Left kidney (tissue), 2 donors: ENCODE data around the gene RUFY3. TPM values are rescaled to one million over a fixed set of nuclear protein-coding genes. Genes with fewer than 3 reads are reported as not detected.
"Not testable (repeated sequence)": the region's sequence is repeated elsewhere in the genome, so short reads cannot be mapped to it uniquely, and the experiment has no call there.

Experiments used
- DNase-seq: peaks from one replicate; pipeline ENCODE4 v3.0.0-alpha.2; 2013
- polyA plus RNA-seq: library from polyadenylated mRNA; unstranded; fragments of 120-200 nt; gene quantifications from one replicate; pipeline ENCODE4 v1.2.1, GENCODE V29; 2013; ENCODE audit not compliant: insufficient read length

Gene RUFY3
- polyA plus RNA-seq, 1 donor: 212 TPM

DNA sequence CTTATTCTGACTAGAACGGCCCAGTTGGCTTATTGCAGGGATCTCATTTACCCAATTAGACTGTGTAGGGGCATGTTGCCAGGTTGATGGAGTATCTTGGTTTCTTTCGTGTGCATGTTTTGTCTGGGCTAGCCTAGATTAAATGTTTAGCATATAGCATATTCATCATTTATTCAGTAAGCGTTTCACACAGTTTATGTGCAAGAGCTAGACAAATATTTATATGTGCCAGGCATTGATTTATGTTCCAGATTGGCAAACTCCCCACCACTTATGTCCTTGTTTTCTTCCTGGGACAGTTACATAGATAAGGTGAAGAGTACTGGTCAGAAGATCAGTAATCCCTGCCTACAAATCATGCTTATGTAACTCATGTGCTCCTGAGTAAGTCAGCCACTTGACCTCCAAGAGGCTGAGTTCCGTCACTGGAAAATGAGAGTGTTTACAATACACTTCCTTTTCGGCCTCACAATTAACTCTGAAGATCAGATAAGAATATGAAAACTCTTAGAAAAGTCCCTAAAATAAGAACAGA lies 57.2 kb downstream of the RUFY3 start:
- no peak for DNase-seq

DNA sequence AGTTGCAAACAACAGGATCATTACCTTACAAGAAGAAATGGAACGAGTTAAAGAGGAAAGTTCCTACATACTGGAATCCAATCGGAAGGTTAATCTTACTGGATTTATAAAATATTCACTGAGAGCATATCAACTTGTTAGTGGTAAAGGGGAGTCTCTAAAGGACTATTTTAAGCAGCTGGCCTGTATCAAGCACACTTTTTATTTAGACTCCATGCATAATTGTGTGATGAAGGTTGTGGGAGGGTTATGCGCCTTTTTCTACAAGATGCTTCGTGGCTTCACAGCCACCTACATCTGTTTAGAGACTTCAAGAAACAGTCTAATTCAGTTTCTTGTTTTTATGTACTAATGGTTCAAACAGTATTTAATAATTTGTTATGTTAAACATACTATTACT lies 61.3 kb downstream of the RUFY3 start:
- no peak for DNase-seq

DNA sequence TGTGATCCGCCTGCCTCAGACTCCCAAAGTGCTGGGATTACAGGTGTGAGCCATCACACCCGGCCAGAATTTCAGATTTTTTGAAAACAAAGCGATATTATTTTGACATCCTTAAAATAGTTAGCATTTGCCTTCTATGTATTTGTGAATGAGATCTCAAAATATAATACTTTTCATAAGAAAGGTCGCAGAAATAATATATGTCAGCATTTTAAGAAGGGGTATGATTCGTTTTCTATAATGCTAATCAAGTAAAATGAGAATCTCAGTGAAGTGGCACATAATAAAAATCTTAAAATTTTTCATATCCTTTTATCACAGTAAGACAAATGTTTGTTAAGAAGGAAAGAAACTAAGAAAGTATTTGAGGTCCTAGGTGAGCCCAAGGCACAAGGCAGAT lies 65.7 kb downstream of the RUFY3 start:
- DNase-seq: no peak

DNA sequence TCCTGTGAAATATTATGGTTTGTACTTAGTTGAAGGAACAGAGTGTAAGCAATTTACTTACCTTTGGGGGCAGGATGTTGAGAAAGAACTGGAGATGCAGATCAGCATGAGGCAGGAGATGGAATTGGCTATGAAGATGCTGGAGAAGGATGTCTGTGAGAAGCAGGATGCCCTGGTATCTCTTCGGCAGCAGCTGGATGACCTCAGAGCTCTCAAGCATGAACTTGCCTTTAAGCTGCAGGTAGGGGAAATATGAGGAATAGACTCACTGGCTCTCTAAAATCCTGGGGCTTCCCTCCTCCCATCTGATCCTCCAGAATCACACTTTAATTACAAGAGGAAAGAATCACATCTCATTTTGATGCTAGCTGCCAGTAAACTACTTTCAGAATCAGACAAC lies 67.0 kb downstream of the RUFY3 start:
- DNase-seq: no peak

DNA sequence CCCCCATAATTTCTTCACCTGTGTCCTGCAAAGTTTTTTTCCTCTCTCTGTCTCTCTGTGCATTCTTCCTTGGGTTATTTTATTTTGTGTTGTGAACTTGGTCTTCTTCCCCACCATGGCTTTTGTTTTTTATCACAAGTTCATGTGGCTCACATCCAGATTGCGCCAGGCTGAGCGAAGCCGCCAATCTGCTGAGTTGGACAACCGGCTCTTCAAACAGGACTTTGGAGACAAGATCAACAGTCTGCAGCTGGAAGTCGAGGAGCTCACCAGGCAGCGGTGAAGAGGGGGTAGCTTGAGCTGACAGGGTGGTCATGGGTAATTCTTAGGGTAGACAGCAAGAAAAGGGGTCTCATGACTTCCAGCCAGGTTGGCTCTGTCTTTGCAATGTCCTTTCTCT lies 71.9 kb downstream of the RUFY3 start:
- no peak for DNase-seq

DNA sequence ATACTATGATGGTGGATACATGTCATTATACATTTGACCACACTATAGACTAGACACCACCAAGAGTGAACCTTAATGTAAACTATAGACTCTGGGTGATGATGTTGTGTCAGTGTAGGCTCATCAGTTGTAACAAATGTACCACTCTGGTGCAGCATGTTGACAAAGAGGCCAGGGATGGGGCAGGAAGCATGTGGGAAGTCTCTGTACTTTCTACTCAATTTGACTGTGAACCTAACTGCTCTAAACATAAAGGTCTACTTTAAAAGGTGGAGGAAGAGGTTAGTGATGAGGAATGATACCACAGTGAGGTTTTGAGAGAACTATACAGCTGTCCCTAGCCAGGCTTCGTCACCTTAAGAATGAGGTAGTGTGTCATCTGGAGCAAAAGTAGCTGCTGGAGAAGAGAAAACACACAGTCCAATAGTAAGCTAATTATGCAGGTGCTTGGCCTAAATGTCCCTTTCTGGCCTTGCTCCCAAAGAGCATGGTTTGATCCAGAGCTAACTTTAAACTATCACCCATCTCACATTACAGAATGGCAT lies 79.6 kb downstream of the RUFY3 start:
- no peak for DNase-seq

DNA sequence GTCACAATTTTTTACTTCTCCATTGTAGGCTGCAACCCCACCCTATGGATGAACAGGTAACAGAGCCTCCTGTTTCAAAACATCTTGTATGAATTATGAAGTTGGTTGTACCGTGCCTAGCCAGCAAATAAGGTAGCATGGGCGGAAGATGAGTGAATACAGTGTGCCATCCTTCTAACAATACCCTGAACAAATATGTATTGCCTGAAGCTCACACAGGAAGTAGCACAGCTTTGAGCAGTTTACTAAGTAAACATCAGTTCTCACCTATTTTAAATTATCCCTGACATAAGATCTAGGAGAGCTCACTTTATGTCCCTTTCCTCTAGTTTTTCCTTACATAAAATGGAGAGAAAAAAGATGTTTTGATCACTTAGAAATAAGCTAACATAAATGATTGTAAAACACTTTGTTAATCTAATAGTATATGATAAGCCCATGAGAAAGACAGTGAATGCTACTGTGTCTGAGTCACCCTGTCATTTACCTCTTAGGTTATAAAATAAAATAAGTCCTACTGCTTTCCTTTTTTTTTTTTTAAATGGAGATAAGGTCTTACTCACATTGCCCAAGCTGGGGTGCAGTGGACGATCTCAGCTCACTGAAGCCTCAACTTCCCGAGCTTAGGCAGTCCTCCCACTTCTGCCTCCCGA lies 81.3 kb downstream of the RUFY3 start:
- no peak for DNase-seq

DNA sequence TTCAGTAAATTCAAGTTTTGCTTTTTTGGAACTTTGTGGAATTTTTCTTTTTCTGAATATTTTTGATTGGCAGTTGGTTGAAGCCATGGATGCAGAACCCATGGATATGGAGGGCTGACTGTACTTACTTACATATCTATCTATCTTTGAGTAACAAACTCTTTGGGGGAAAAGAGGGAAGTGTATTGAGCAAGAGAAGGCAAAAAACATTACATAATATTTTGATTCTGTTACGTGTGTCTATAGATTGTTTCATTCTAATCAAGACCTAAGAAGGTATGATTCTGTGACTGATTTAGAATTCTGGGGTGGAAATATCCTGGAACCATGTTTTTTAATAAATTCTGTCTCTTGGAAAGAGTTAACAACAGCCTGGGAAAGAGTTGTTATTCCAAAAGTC lies 86.4 kb downstream of the RUFY3 start:
- no peak for DNase-seq

DNA sequence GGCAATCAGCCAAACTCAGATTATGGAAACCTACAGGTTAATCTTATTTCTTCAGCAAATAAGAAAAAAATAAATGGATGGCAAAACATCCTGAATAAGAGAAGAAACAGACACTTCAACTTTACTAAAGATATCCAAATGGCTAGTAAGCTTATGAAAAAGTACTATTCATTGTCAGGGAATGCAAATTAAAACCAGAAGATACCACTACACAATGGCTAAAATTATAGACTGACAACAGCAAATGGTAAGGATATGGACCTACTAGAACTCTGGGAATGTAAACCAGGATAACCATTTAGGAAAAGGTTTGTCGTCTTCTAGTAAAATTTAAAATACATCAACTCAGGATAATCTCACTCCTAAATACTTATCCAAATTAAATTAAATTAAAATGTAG lies 93.6 kb downstream of the RUFY3 start:
- DNase-seq: no peak

DNA sequence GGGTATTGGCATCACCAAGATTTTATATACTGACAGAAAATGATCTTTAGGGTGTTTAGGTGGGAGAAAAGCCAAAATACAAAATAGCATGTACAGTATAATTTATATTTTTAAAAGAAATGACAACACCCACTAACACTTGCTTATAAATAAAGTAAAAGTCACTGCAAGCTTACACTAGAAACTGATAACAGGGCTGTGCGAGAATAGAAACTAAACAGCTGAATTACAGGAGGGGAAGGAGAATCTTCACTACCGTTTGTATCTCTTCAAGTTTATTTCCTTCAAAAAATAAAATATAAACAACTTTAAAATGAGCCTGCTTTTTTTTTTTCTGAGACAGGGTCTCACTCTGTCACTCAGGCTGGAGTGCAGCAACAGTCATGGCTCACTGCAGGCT lies 95.1 kb downstream of the RUFY3 start:
- DNase-seq: no peak

DNA sequence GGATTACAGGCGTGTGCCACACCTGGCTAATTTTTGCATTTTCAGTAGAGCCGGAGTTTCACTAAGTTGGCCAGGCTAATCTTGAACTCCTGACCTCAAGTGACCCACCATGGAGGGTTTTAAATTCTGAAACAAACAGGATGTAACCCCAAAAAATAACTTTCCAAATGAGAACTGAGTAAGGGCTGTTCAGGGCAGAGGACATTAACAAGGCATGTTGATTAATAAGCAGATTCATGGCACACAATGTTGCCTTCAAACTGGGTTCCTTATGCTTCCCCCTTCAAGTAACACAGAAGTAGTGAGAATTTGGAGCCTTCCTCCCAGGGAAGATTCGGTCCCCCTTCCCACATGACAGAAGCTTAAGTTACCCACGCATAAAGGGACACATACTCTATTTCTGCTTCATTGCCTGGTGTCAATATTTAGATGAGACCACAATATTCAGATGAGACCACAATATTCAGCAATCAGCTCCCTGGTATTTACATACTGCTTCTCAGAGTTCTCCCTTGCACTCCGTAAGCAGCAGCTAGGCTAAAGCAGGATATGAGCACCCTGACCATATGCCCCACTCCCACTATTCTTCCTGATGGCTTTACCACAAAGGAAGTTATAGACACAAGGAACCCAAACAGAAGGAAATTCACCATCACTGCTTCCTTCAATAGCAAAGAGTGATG lies 96.5 kb downstream of the RUFY3 start:
- no peak for DNase-seq

DNA sequence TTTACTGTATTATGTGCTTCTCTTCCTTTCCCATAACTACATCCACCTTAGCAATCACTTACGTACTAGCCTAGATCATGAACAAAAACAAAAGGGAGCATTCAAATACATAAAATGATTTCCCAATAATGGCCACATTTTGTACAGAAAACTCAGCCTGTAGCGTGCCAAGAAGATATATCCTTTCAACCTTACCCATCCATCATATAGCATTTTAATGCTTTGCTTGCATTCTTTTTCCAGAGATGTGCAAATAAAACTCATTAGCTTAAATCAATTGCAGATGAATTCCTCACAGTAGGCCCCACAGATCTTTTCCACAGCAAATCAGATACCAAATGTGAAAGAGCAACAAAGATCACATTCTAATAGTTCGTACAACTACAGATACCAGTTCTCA lies 97.2 kb downstream of the RUFY3 start:
- no peak for DNase-seq

DNA sequence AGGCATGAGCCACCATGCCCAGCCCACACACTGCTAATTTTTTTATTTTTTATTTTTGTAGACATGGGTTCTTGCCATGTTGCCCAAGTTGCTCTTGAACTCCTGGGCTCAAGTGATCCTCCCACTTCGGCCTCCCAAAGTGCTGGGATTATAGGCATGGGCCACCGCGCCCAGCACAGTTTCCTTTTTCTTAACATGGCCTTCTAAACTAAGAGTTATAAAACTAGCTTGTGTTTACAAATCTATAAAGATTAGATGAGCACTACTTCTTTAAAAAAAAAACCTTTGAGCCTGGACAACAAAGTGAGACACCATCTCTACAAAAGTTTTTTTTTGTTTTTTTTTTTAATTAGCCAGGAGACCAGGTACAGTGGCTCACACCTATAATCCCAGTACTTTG lies 107.3 kb downstream of the RUFY3 start:
- no peak for DNase-seq

DNA sequence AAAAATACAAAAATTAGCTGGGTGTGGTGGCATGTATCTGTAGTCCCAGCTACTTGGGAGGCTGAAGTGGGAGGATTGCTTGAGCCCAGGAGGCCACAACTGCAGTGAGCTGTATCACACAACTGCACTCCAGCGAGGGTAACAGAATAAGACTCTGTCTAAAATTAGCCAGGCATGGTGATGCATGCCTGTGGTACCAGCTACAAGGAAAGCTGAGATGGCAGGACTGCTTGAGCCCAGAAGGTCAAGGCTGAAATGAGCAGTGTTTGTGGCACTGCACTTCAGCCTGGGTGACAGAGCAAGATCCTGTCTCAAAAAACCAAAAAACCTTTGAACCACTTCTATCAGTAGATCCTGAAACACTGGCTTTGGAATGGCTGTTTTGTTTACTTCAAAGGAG lies 107.7 kb downstream of the RUFY3 start:
- DNase-seq: no peak

DNA sequence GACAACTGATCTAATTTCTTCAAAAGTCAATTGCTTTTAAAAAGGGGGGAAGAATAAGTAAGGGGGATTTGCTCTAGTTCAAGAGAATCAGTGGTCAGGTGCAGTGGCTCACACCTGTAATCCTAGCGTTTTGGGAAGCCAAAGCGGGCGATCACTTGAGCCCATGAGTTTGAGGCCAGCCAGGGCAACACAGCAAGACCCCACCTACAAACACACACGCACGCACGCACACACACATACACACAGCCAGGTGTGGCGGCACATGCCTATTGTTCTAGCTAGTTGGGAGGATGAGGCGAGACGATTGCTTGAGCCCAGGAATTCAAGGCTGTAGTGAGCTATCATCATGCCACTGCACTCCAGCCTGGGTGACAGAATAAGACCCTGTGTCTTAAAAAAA lies 108.3 kb downstream of the RUFY3 start:
- DNase-seq: no peak

DNA sequence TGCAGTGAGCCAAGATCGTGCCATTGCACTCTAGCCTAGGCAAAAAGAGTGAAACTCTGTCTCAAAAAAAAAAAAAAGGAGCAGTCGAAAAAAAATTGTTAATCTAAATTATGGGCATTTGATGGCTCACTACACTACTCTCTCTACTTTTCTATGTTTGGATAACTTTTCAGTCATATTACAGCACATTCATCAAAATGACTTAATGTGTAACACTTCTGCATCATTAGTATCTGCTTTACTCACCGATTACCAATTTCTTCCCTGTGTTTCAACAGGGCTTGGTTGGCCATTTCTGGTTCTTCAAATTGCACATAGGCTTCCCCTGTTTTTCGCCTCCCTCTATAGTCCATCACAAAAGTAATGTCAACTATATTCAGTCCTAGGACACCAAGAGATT lies 109.5 kb downstream of the RUFY3 start:
- DNase-seq: no peak

DNA sequence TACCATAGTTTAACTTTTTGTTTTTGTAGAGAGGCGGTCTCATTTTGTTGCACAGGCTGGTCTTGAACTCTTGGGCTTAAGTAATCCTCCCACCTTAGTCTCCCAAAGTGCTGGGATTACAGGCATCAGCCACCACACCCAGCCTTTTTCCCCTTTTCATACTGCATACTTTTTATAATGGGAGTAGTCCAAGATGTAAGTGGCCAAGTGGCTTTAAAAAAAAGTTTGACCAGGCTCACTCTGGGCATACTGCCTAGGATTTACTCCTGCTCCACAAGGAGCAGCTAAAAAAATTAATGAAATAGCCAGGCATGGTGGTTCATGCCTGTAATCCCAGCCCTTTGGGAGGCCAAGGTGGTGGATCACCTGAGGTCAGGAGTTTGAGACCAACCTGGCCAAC lies 111.9 kb downstream of the RUFY3 start:
- no peak for DNase-seq

DNA sequence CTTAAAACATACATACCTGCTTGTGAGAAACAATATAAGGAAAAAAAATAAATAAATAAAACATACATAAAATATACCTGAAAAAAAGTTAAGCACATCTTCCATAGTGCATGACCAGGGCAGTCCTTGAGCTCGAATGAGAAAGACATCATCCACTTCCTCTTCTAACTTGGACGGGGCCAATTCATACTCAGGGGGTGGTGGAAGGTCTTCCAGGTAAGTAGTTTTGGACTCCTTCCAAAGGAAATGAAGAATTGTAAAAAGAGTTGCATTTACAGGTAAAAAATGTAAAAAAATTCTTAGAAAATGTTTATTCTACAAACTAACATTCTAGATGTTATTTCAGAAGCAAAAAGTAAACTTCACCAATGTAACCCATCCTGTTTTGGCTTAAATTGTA lies 114.3 kb downstream of the RUFY3 start:
- DNase-seq: no peak

DNA sequence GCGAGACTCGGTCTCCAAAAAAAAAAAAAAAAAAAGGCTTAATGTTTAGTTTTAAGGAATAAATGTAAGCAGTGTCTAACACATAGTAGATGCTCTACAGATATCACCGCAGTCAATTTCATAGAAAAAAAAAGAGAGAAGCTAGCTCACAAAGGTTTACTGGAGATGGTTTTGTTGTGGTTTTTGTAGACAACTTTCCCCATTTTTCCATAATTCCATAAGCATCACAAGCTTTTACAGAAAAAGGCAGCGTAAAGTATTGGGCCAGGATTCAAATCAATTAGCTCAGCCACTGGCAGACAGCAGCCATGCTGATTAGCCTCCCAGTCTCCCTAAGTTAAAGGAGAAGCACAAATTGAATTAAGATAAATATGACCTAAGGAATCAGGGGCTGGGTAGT lies 116.4 kb downstream of the RUFY3 start:
- peak; percentile 14 for DNase-seq

DNA sequence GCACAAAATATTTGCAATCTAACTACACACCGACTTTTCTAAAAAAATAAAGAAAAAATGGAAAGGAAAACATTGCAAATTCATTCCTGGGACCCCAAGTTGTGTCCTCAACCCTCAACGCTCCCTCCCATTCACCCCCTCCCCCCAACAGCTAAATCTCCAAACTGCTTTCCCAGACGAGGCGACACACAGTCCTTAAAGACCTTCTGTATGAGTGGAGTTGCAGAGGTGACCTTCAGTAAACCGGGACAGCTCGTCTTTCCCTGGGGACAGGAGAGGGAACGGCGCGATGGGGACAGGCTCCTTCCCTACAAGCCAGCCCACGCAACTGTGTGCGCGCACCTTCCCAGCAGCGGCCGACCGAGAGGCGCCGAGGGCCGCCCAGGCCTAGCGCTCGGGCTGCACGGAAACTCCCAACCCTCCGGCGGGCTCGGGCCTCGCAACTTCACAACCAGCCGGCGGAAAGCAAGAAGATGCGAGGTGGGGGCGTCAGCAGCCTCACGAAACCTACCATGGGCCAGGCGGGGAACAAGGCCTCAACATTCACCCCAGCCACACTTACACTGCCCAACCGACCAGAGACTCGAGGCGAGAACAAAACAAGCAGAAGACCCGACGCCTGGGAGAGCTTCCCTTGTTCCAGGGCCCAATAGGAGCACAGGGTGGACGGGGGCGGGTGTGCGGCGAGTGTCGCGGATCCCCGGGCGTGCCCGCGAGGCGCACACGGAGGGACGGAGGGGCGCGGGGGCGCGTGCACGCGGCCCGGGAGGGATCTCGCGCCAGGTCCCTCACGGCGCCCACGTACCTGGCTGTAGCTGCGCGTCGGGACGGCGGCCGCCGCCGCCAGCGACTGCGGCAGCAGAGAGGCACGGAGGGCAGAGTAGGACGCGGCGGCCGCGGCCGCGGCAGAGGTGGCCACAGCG lies 117.2 kb downstream of the RUFY3 start:
- peak; percentile 55 for DNase-seq

DNA sequence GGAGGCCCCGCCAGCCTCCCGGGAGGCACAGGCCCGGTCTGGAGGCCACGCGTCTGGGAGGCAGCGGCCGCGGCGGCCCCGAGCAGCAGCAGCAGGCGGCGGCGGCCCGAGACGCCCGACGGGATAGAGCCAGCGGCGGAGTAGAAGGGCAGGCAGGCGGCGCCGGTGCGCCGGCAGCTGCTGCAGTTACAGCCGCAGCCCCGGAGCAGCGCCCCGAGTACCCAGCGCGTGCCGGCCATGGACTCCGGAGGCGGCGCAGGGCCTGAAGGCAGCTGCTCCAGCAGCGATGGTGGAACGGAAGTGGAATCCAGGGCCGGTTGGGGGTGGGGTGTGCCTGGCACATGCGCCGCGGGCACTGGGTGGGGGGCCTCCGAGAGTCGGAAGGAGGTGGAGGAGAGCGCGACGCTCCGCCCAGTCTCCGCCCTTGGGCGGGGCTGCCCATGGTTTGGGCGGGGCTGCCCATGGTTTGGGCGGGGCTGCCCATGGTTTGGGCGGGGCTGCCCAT lies 117.9 kb downstream of the RUFY3 start, which contains the start of gene GRSF1:
GRSF1 (minus strand) TSS at position 302 of the 505 bp plus-strand sequence; CDS start at position 239, 63 bp downstream.
- DNase-seq: peak; percentile 86

DNA sequence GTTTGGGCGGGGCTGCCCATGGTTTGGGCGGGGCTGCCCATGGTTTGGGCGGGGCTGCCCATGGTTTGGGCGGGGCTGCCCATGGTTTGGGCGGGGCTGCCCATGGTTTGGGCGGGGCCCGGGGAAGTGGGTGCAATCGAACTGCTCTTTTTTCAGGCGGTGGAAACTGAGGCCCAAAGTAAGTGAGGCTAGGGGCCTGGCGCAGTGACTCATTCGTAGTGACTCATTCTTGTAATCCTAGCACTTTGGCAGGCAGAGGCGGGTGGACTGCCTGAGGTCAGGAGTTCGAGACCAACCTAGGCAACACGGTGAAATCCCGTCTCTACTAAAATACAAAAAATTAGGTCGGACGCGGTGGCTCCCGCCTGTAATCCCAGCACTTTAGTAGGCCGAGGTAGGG lies 118.4 kb downstream of the RUFY3 start:
- not testable (repeated sequence) for DNase-seq
